HG03354 (cell line): ENCODE results near the gene RGS6.

Experiments
- ATAC-seq: cut with Tn5 transposase; IDR thresholded peaks from one replicate; pipeline ENCODE4 v1.9.1; 2021; ENCODE audit warnings: mild to moderate bottlenecking; ENCODE audit not compliant: unreplicated experiment, poor library complexity, severe bottlenecking

RGS6 gene

GRCh38 chr14:72583316-72584272 is 651.4 kb downstream of the RGS6 start:
- ATAC-seq = no peak

- no peak for ATAC-seq
Observed at GRCh38 chr14:72588521-72588920, 656.3 kb downstream of the RGS6 start.

GRCh38 chr14:72589652-72590051 is 657.4 kb downstream of the RGS6 start:
- ATAC-seq = no peak

GRCh38 chr14:72590577-72590976 is 658.3 kb downstream of the RGS6 start:
- no peak for ATAC-seq

GRCh38 chr14:72591391-72591790 is 659.2 kb downstream of the RGS6 start:
- ATAC-seq = no peak

- ATAC-seq = peak; percentile 71
Observed at GRCh38 chr14:72594099-72594901, 662.1 kb downstream of the RGS6 start.

- no peak for ATAC-seq
Observed at GRCh38 chr14:72595152-72595862, 663.1 kb downstream of the RGS6 start.

- peak; percentile 26 for ATAC-seq
Observed at GRCh38 chr14:72597252-72598233, 665.3 kb downstream of the RGS6 start.

GRCh38 chr14:72598306-72598705 is 666.1 kb downstream of the RGS6 start:
- peak; percentile 64 for ATAC-seq

GRCh38 chr14:72599579-72600470 is 667.6 kb downstream of the RGS6 start:
- no peak for ATAC-seq

- no peak for ATAC-seq
Observed at GRCh38 chr14:72600551-72601330, 668.5 kb downstream of the RGS6 start.

- no peak for ATAC-seq
Observed at GRCh38 chr14:72603639-72604038, 671.4 kb downstream of the RGS6 start.

GRCh38 chr14:72604133-72604532 is 671.9 kb downstream of the RGS6 start:
- ATAC-seq = no peak

GRCh38 chr14:72605096-72605920 is 673.1 kb downstream of the RGS6 start:
- ATAC-seq = no peak

- ATAC-seq = no peak
Observed at GRCh38 chr14:72605921-72606220, 673.6 kb downstream of the RGS6 start.

- ATAC-seq = no peak
Observed at GRCh38 chr14:72606879-72607278, 674.6 kb downstream of the RGS6 start.
